Prostate gland (tissue), 2 donors: ENCODE results near the gene PLA2G2E. TPM values are rescaled to one million over a fixed set of nuclear protein-coding genes. Genes with fewer than 3 reads are reported as not detected.

Experiments used
- DNase-seq: peaks from one replicate; pipeline ENCODE4 v3.0.0-alpha.2; 2019; ENCODE audit warnings: low spot score
- H3K27ac ChIP-seq, 2 donors: fragments of 200-600 bp; sonication (generic); 2 replicates each; pipeline ENCODE4 v1.5.1; 2017 to 2019
- H3K27me3 ChIP-seq: fragments of 200-600 bp; sonication (generic); replicated peaks from 2 replicates; pipeline ENCODE4 v1.5.1; 2019; ENCODE audit not compliant: insufficient read depth
- H3K36me3 ChIP-seq, 2 donors: fragments of 200-600 bp; sonication (generic); 1 replicate in 1 of 2; 2 replicates in 1 of 2; pipeline versions ENCODE4 v1.5.1 to v1.8.1; 2017 to 2019
- H3K4me1 ChIP-seq: fragments of 200-600 bp; sonication (generic); replicated peaks from 2 replicates; pipeline ENCODE4 v1.5.1; 2019
- H3K4me3 ChIP-seq, 2 donors: fragments of 200-600 bp; sonication (generic); 2 replicates each; pipeline ENCODE4 v1.5.1; 2017 to 2019
- H3K9me3 ChIP-seq: fragments of 200-600 bp; sonication (generic); 2 replicates; pipeline ENCODE4 v1.5.1; 2017
- CTCF ChIP-seq, 4 experiments: fragments of 200-600 bp in 2 of 4; fragments of 450-650 bp in 2 of 4; sonication (generic) in 2 of 4; IDR thresholded peaks; 1 replicate in 3 of 4; 2 replicates in 1 of 4; pipeline ENCODE4 v1.5.1; 2016 to 2019; ENCODE audit warnings: antibody characterized with exemption in 4 of 4, mild to moderate bottlenecking in 2 of 4, moderate library complexity in 2 of 4
- POLR2A ChIP-seq: fragments of 450-650 bp; IDR thresholded peaks from one replicate; pipeline ENCODE4 v1.6.1; 2016; ENCODE audit warnings: antibody characterized with exemption, mild to moderate bottlenecking
- POLR2AphosphoS5 ChIP-seq: sonication (generic); formaldehyde crosslinking; IDR thresholded peaks from one replicate; pipeline ENCODE4 v1.6.1; 2017; ENCODE audit warnings: antibody characterized with exemption
- WGBS: methylation state at CpG from one replicate; pipeline ENCODE4 v1.1.5; 2018; 5-methylcytosine and 5-hydroxymethylcytosine counted together
- intact Hi-C: fragments of 100-400 bp; cut with DNase I; formaldehyde crosslinking; loops from one replicate; pipeline ENCODE4 v1.14.2; 2022
- total RNA-seq, 2 donors: library from RNA; depleted of rRNA; stranded (reverse); fragments of >200 nt; gene quantifications; one replicate each; pipeline ENCODE4 v1.1.0, GENCODE V29; 2016

Gene PLA2G2E
- total RNA-seq, 2 donors from 2014 or later, result not detected

GRCh38 chr1:19910650-19911049 is 12.8 kb downstream of the PLA2G2E start:
- H3K9me3 ChIP-seq, result no peaks in the 10 kb centered on the region
- H3K36me3 ChIP-seq, result peaks cover 7 to 14% of the 10 kb centered on the region in 2 donors
- H3K4me3 ChIP-seq, result no peak overlapping the region
- H3K4me1 ChIP-seq, result no peaks in the 10 kb centered on the region
- TF ChIP-seq CTCF (IDR thresholded peaks at IDR 0.05) (no peak), POLR2A (no peak), POLR2AphosphoS5 (no peak)
- H3K27ac ChIP-seq, result no peak overlapping the region
- no peaks in the 10 kb centered on the region for H3K27me3 ChIP-seq
- WGBS, result 73% methylated on average over 3 of the region's 3 CpGs
- intact Hi-C loops, result loop anchor here (10.0 kb wide), 2 partner anchors 184 to 284 kb away; no protein-coding TSS in a partner anchor
- no peak for DNase-seq

- no peaks in the 10 kb centered on the region for H3K9me3 ChIP-seq
- H3K27ac ChIP-seq, result peak overlapping the region; percentile 55 to 59
- TF ChIP-seq POLR2AphosphoS5 (no peak), CTCF (IDR thresholded peaks at IDR 0.05) (no peak), POLR2A (no peak)
- H3K27me3 ChIP-seq, result no peaks in the 10 kb centered on the region
- H3K4me1 ChIP-seq, result no peaks in the 10 kb centered on the region
- intact Hi-C loops, result loop anchor here (10.0 kb wide), 2 partner anchors 185 to 285 kb away; no protein-coding TSS in a partner anchor
- H3K36me3 ChIP-seq, result peaks cover 7 to 14% of the 10 kb centered on the region in 2 donors
- WGBS, result 74% methylated on average over 3 of the region's 3 CpGs
- DNase-seq, result no peak
- H3K4me3 ChIP-seq, result no peak overlapping the region
Observed at GRCh38 chr1:19909971-19910370, 13.4 kb downstream of the PLA2G2E start.

- Histone ChIP-seq H3K27ac (peak overlapping the region; percentile 55 to 59), H3K36me3 (peaks cover 7 to 14% of the 10 kb centered on the region in 2 donors), H3K4me3 (no peak overlapping the region), H3K9me3 (no peaks in the 10 kb centered on the region), H3K4me1 (no peaks in the 10 kb centered on the region), H3K27me3 (no peaks in the 10 kb centered on the region)
- intact Hi-C loops, result no loop called here
- TF ChIP-seq POLR2AphosphoS5 (no peak), POLR2A (no peak), CTCF (IDR thresholded peaks at IDR 0.05) (no peak)
- WGBS, result 64% methylated on average over 5 of the region's 5 CpGs
- DNase-seq, result no peak
Observed at GRCh38 chr1:19909392-19909791, 14.0 kb downstream of the PLA2G2E start.

GRCh38 chr1:19907456-19907855 is 16.0 kb downstream of the PLA2G2E start:
- no peak for DNase-seq
- Histone ChIP-seq H3K27me3 (no peaks in the 10 kb centered on the region), H3K4me3 (no peak overlapping the region), H3K9me3 (no peaks in the 10 kb centered on the region), H3K27ac (no peak overlapping the region), H3K4me1 (no peaks in the 10 kb centered on the region), H3K36me3 (peaks cover 7 to 13% of the 10 kb centered on the region in 2 donors)
- 95% methylated on average over 13 of the region's 13 CpGs for WGBS
- TF ChIP-seq POLR2AphosphoS5 (no peak), POLR2A (no peak), CTCF (IDR thresholded peaks at IDR 0.05) (no peak)
- intact Hi-C loops, result no loop called here

- H3K4me1 ChIP-seq, result no peaks in the 10 kb centered on the region
- DNase-seq, result no peak
- H3K9me3 ChIP-seq, result no peaks in the 10 kb centered on the region
- TF ChIP-seq CTCF (IDR thresholded peaks at IDR 0.05) (no peak), POLR2A (no peak), POLR2AphosphoS5 (no peak)
- H3K27ac ChIP-seq, result no peak overlapping the region
- no peaks in the 10 kb centered on the region for H3K27me3 ChIP-seq
- intact Hi-C loops, result no loop called here
- no peak overlapping the region for H3K4me3 ChIP-seq
- WGBS, result 93% methylated on average over 7 of the region's 7 CpGs
- H3K36me3 ChIP-seq, result peaks cover 7 to 9% of the 10 kb centered on the region in 2 donors
Observed at GRCh38 chr1:19903621-19904020, 19.8 kb downstream of the PLA2G2E start.
